GM21619 (cell line): Measurements from ENCODE around the gene KCNIP1.

Experiments used
- ATAC-seq: cut with Tn5 transposase; IDR thresholded peaks from one replicate; pipeline ENCODE4 v1.9.1; 2021; ENCODE audit not compliant: unreplicated experiment

KCNIP1 gene

GRCh38 chr5:170508036-170508435 lies 4.2 kb downstream of the KCNIP1 start:
- ATAC-seq = peak; percentile 71

- ATAC-seq = no peak
Observed at GRCh38 chr5:170508660-170509347, 5.0 kb downstream of the KCNIP1 start.

GRCh38 chr5:170509348-170509660 lies 5.5 kb downstream of the KCNIP1 start:
- no peak for ATAC-seq

- ATAC-seq = no peak
Observed at GRCh38 chr5:170510126-170510525, 6.3 kb downstream of the KCNIP1 start.

GRCh38 chr5:170510559-170510958 lies 6.7 kb downstream of the KCNIP1 start:
- ATAC-seq = no peak

GRCh38 chr5:170511551-170512258 lies 7.9 kb downstream of the KCNIP1 start:
- no peak for ATAC-seq

- no peak for ATAC-seq
Observed at GRCh38 chr5:170513856-170514525, 10.2 kb downstream of the KCNIP1 start.

GRCh38 chr5:170517411-170517810 lies 13.6 kb downstream of the KCNIP1 start:
- ATAC-seq = no peak

GRCh38 chr5:170518277-170518676 lies 14.5 kb downstream of the KCNIP1 start:
- ATAC-seq = no peak

GRCh38 chr5:170519549-170519948 lies 15.7 kb downstream of the KCNIP1 start:
- no peak for ATAC-seq

GRCh38 chr5:170520372-170520771 lies 16.6 kb downstream of the KCNIP1 start:
- ATAC-seq = no peak

- no peak for ATAC-seq
Observed at GRCh38 chr5:170522211-170523141, 18.7 kb downstream of the KCNIP1 start.

GRCh38 chr5:170523142-170523551 lies 19.3 kb downstream of the KCNIP1 start:
- no peak for ATAC-seq

- ATAC-seq = no peak
Observed at GRCh38 chr5:170523830-170524229, 20.0 kb downstream of the KCNIP1 start.

- no peak for ATAC-seq
Observed at GRCh38 chr5:170524576-170524975, 20.8 kb downstream of the KCNIP1 start.

- ATAC-seq = no peak
Observed at GRCh38 chr5:170525470-170526211, 21.8 kb downstream of the KCNIP1 start.

- no peak for ATAC-seq
Observed at GRCh38 chr5:170527991-170528390, 24.2 kb downstream of the KCNIP1 start.

GRCh38 chr5:170528976-170529375 lies 25.2 kb downstream of the KCNIP1 start:
- ATAC-seq = no peak

GRCh38 chr5:170532935-170533334 lies 29.1 kb downstream of the KCNIP1 start:
- ATAC-seq = no peak

GRCh38 chr5:170533383-170533782 lies 29.6 kb downstream of the KCNIP1 start:
- no peak for ATAC-seq
